ENCODE data around the gene RAB11A.

The RAB11A gene

GRCh38 chr15:65869126-65869953 is at the start of gene RAB11A:
Gene RAB11A (plus strand): TSS chr15:65869491. CDS start chr15:65869586, 95 bp downstream.
- peak; percentile 98 for DNase-seq (ENCODE audit: low spot score)

DNA sequence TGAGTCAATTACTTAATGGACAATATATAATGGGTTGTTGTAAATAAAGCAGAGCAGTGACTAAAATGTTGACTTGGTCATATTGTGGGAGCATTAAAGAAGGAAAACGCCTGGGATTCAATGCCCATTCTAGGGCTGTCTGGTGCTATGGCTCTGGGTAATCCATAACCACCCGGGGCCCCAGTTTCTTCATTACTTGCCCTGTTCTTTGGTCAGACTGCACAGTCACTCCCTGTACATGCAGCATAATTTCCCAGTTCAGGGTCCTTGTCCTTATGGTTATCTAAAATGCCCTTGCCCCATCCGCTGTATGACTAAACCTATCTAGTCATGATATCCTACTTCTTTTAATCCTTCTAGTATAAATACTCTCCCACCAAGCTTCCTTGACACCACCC is 49.7 kb upstream of the RAB11A start:
- DNase-seq (ENCODE audit: low spot score) = no peak

DNA sequence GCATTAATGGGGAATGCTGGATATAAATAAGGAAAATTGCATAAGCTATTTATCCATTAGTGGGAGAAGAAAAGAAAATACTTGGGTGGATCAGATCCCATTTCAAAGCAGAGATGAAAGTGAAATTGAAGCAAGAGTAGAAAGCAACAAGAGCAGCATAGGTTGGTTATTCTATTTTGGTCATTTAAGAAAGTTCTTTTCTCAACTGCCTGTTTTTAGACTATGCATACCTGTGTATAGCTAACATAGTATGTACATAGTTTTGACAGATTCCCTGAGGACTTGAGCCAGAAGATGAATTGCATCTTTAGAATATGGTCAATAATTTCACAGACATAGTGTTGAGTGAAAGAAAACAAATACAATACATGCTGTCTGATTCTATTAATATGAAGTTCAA is 48.2 kb upstream of the RAB11A start:
- DNase-seq (ENCODE audit: low spot score) = no peak

- DNase-seq (ENCODE audit: low spot score) = no peak
Observed at GRCh38 chr15:65822316-65822715, 47.0 kb upstream of the RAB11A start.

DNA sequence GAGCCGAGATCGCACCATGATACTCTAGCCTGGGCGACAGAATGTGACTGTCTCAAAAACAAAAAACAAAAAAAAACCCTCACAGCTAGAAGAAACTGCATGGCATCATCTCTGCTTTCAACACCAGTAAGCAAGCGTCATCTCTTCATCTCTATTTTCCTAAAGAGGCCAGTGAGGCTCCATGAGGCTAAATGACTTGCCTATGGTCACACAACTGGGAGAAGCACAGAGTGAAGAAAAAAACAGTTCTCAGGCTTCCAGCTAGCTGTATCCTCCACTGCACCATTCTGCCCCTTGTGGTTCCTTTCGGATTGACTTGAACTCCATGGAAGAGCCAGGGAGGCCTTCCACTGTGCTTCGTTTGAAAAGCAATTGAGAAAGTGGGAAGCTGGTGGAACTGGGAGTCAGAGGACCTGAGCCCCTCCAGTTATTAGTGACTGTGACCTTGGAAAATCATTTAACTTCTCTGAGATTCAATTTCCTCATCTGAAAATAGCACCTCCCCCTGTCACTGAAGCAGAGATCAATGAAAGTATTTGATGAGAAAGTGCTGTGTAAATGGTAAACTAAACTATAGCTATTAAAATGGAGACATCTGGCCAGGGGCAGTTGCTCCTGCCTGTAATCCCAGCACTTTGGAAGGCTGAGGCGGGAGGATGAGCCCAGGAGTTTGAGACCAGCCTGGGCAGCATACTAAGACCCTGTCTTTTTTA is 45.1 kb upstream of the RAB11A start:
- DNase-seq (ENCODE audit: low spot score) = peak; percentile 79

DNA sequence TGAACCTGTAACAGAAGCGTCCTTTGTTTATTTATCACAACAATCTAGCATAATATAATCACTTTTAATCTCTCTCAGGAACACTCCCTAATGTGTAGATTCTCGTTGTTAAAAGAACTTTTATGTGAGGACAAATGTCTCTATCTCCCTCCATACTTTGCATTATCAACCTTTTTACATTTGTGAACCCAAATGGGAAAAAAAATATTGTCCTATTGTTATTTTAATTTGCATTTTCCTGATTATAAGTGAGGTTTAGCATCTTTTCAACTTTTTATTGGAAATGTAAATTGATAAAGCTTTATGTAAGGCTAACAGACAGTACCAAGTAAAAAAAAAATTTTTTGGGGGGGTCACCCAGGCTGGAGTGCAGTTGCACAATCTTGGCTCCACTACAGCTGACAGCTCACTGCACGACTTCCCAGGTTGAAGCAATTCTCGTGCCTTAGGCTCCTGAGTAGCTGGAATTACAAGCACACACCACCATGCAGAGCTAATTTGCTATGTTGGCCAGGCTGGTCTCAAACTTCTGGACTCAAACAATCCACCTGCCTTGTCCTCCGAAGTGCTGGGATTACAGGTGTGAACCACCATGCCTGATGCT is 44.2 kb upstream of the RAB11A start:
- DNase-seq (ENCODE audit: low spot score) = no peak

- no peak for DNase-seq (ENCODE audit: low spot score)
Observed at GRCh38 chr15:65827065-65827464, 42.2 kb upstream of the RAB11A start.

- no peak for DNase-seq (ENCODE audit: low spot score)
Observed at GRCh38 chr15:65828585-65828984, 40.7 kb upstream of the RAB11A start.

- DNase-seq (ENCODE audit: low spot score) = no peak
Observed at GRCh38 chr15:65829130-65829764, 40.0 kb upstream of the RAB11A start.

GRCh38 chr15:65832549-65833364 is 36.5 kb upstream of the RAB11A start:
- peak; percentile 86 for DNase-seq (ENCODE audit: low spot score)

GRCh38 chr15:65833501-65834205 is 35.6 kb upstream of the RAB11A start:
- no peak for DNase-seq (ENCODE audit: low spot score)

DNA sequence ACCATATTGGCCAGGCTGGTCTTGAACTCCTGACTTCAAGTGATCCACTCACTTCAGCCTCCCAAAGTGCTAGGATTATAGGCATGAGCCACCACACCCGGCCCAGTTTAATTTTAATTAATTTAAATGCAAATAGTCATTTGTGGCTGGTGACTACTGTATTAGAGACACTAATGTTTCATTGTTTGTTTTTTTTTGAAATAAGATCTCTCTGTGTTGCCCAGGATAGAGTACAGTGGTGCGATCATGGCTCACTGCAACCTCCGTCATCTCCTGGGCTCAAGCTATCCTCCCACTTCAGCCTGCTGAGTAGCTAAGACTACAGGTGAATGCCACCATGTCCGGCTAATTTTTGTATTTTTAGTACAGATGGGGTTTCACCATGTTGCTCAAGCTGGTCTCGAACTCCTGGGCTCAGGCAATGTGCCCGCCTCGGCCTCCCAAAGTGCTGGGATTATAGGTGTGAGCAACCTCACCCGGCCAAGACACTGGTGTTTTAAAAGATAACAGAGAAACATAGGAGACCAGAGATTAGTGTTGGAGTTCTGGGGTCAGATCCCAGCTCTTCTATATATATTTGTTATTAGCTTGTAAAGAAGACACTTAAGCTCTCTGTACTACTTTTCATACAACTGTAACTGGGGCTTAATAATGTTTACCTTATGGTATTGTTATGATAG is 34.5 kb upstream of the RAB11A start:
- DNase-seq (ENCODE audit: low spot score) = no peak

- no peak for DNase-seq (ENCODE audit: low spot score)
Observed at GRCh38 chr15:65835447-65835846, 33.8 kb upstream of the RAB11A start.

DNA sequence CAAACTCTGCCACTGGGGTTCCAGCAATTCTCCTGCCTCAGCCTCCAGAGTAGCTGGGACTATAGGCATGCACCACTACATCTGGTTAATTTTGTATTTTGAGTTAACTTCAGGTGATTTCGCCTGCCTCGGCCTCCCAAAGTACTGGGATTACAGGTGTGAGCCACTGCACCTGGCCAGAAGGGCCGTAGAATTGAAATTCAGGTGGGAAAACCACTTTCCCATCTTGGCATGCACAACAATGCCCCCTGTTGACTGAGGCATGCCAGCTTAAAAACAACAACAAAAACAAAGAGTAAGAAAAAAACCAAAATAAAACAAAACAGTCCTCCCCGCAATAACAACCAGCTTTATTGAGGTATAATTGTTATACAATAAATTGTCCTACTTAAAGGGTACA is 32.6 kb upstream of the RAB11A start:
- no peak for DNase-seq (ENCODE audit: low spot score)

DNA sequence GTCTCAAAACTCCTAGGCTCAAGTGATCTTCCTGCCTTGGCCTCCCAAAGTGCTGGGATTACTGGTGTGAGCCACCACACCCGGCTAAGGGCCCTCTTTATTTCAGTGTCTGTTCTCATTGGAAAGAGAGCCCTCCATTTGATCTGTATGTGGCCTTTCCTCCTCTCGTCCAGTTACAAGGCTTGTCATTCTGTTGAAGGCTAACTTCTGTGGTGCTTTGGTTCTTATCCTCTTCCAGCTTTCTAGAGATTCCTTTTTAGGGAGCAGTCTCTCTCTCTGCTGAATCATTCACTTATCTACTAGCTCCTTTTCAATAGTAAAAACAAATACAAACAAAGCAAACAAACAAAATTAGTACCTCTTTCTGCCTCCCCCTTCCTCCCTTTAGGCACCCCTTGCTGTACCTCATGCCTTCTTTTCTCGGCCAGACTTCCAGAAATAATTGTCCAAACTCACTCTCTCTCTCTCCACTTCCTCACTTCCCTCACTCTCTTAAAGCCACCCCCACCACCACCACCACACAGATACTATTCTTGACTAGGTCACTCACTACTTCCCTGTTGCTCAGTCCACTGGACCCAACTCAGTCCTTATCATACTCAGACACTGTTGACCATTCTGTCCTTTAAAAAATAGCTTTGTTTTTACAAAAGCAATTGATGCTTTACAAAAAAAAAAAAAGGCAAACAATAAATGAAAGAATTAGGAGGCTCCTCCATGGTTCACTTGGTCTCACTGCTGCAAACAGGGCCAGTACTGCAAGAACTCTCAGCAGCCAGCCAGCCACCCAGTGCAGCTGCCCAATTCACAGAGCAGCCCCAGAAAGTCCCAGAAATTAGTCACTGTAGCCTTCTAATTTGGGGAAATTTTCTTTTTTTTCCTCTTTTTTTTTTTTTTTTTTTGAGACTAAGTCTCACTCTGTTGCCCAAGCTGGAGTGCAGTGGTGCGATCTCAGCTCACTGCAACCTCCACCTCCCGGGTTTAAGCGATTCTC is 31.7 kb upstream of the RAB11A start:
- peak; percentile 69 for DNase-seq (ENCODE audit: low spot score)

DNA sequence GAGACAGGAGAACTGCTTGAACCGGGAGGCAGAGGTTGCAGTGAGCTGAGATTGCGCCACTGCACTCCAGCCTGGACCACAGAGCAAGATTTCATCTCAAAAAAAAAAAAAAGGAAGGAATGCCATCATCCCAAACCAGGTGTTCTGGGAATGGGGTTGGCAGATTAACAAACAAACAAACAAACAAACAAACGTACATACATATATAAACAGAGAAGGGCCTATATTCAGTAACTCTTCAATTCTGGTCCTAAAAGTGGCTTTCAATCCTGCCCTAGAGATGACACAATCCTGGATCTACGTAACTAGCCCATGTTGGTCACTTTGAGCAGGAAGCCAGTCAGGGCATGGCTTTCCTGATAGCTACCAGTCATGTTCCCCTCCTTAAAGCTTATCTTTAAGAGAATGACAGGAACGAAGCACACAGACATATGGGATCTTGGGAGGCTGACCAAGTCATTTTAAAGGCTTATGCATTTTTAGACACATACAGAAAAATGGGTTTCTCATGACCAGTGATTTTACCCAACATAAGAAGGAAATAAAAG is 29.9 kb upstream of the RAB11A start:
- no peak for DNase-seq (ENCODE audit: low spot score)

DNA sequence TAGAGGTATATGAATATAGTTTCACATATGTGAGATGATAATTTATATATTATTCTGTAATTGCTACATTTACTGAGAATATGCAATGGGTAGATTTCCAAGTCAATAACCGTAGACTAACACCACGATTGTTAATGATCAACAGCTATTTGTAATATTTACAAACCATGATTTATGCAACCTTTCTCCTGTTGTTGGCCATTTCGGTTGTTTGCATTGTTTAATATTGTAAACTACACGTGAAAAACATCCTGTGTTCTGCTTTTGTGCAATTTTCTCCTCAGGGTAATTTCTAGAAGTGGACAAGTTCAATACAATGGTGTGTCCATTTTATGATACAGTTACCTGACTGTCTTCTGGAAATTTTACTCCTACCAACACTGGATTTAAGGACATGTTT is 29.3 kb upstream of the RAB11A start:
- no peak for DNase-seq (ENCODE audit: low spot score)

GRCh38 chr15:65841121-65841930 is 28.0 kb upstream of the RAB11A start:
- DNase-seq (ENCODE audit: low spot score) = no peak
